GM12864 (cell line): ENCODE results near the gene EDIL3.
A peak's percentile ranks its signal among the peaks of the same experiment; 100 is the strongest.

Experiments used
- DNase-seq: peaks from one replicate; pipeline ENCODE4 v3.0.0-alpha.2; 2011; ENCODE audit warnings: low read depth
- H3K4me3 ChIP-seq: 2 replicates; pipeline ENCODE4 v1.5.1; 2011; ENCODE audit warnings: mild to moderate bottlenecking, low read depth, low read length, control low read depth
- CTCF ChIP-seq: IDR thresholded peaks from 2 replicates; pipeline ENCODE4 v1.5.1; 2011; ENCODE audit warnings: low read depth, mild to moderate bottlenecking, moderate library complexity, low read length, control low read depth, inconsistent platforms; ENCODE audit errors: missing control alignments

Gene EDIL3

GRCh38 chr5:84091127-84091799, 293.4 kb downstream of the EDIL3 start:
- DNase-seq = no peak
- TF ChIP-seq CTCF = no peak
- H3K4me3 ChIP-seq = no peak overlapping the region

- no peak for DNase-seq
- no peak overlapping the region for H3K4me3 ChIP-seq
- TF ChIP-seq CTCF = peak; percentile 38
These were observed 295.7 kb downstream of the EDIL3 start for GRCh38 chr5:84088996-84089395.

- no peak for DNase-seq
- TF ChIP-seq CTCF = no peak
- H3K4me3 ChIP-seq = no peak overlapping the region
These were observed 298.2 kb downstream of the EDIL3 start for GRCh38 chr5:84086511-84086910.

GRCh38 chr5:84085387-84086041, 299.2 kb downstream of the EDIL3 start:
- no peak for TF ChIP-seq CTCF
- DNase-seq = no peak
- H3K4me3 ChIP-seq = no peak overlapping the region

GRCh38 chr5:84080908-84081307, 303.8 kb downstream of the EDIL3 start:
- no peak for DNase-seq
- TF ChIP-seq CTCF = no peak
- no peak overlapping the region for H3K4me3 ChIP-seq

GRCh38 chr5:84072339-84072738, 312.3 kb downstream of the EDIL3 start:
- no peak overlapping the region for H3K4me3 ChIP-seq
- no peak for DNase-seq
- no peak for TF ChIP-seq CTCF
